NCI-H510A treated with DMSO at 0.1 percent for 48 hours (cell line): ENCODE results near the gene ST14.
"Not testable (repeated sequence)": the region's sequence is repeated elsewhere in the genome, so short reads cannot be mapped to it uniquely, and the experiment has no call there.

Experiments
- DNase-seq: peaks from one replicate; lab custom pipeline; 2025; lab: John Stamatoyannopoulos, UW

Gene ST14

GRCh38 chr11:130209128-130209932 is 49.7 kb downstream of the ST14 start:
- no peak for DNase-seq

- no peak for DNase-seq
Observed at GRCh38 chr11:130209954-130210854, 50.6 kb downstream of the ST14 start.

GRCh38 chr11:130211144-130211543 is 51.6 kb downstream of the ST14 start:
- no peak for DNase-seq

- DNase-seq: no peak
Observed at GRCh38 chr11:130211781-130212401, 52.3 kb downstream of the ST14 start.

GRCh38 chr11:130212431-130212961 is 52.9 kb downstream of the ST14 start:
- no peak for DNase-seq

GRCh38 chr11:130213143-130213978 is 53.8 kb downstream of the ST14 start:
- DNase-seq: peak; percentile 36

GRCh38 chr11:130213979-130214281 is 54.3 kb downstream of the ST14 start:
- DNase-seq: no peak

GRCh38 chr11:130214861-130215530 is 55.4 kb downstream of the ST14 start:
- no peak for DNase-seq

GRCh38 chr11:130215531-130216220 is 56.1 kb downstream of the ST14 start:
- DNase-seq: no peak

- DNase-seq: no peak
Observed at GRCh38 chr11:130216221-130216550, 56.6 kb downstream of the ST14 start.

GRCh38 chr11:130216591-130217132 is 57.1 kb downstream of the ST14 start:
- no peak for DNase-seq

GRCh38 chr11:130217133-130218031 is 57.8 kb downstream of the ST14 start:
- no peak for DNase-seq

GRCh38 chr11:130218501-130219070 is 59.0 kb downstream of the ST14 start:
- DNase-seq: no peak

GRCh38 chr11:130219148-130219547 is 59.6 kb downstream of the ST14 start:
- DNase-seq: no peak

- DNase-seq: no peak
Observed at GRCh38 chr11:130220311-130221035, 60.9 kb downstream of the ST14 start.

- no peak for DNase-seq
Observed at GRCh38 chr11:130223291-130223971, 63.8 kb downstream of the ST14 start.

- DNase-seq: no peak
Observed at GRCh38 chr11:130227373-130227772, 67.8 kb downstream of the ST14 start.

GRCh38 chr11:130233486-130233885 is 73.9 kb downstream of the ST14 start:
- DNase-seq: not testable (repeated sequence)
